K562 (cell line): ENCODE results near the gene MET. TPM values are rescaled to one million over a fixed set of nuclear protein-coding genes. Genes with fewer than 3 reads are reported as not detected.

Source experiments
- ARID2 ChIP-seq: fragments of 450-650 bp; IDR thresholded peaks from 2 replicates; pipeline ENCODE4 v1.6.1; 2017; ENCODE audit warnings: antibody characterized with exemption, mild to moderate bottlenecking
- CHD4 ChIP-seq: fragments of 200-600 bp; sonication (generic); IDR thresholded peaks from 3 replicates; pipeline ENCODE4 v1.6.1; 2012; ENCODE audit warnings: low read depth, mild to moderate bottlenecking, mixed read lengths, low read length, inconsistent platforms; ENCODE audit not compliant: insufficient read depth, insufficient replicate concordance, poor library complexity, severe bottlenecking
- COPS2 ChIP-seq: fragments of 450-650 bp; conservative IDR thresholded peaks from 2 replicates; pipeline ENCODE4 v1.6.1; 2016; ENCODE audit warnings: mild to moderate bottlenecking, moderate library complexity
- CTBP1 ChIP-seq: fragments of 450-650 bp; IDR thresholded peaks from 2 replicates; pipeline ENCODE4 v1.6.1; 2016; ENCODE audit warnings: borderline replicate concordance
- JUN ChIP-seq, 2 experiments: sonication (generic) in 1 of 2; formaldehyde crosslinking in 1 of 2; IDR thresholded peaks; 2 replicates each; pipeline versions ENCODE4 v1.6.1 to v1.8.0; 2012 to 2022; ENCODE audit warnings: borderline replicate concordance in 2 of 2, mild to moderate bottlenecking in 2 of 2, improper control_type of control experiment in 1 of 2, low read depth in 1 of 2, low read length in 1 of 2, missing genetic modification reagents in 1 of 2
- MIER1 ChIP-seq: fragments of 450-650 bp; IDR thresholded peaks from 2 replicates; pipeline ENCODE4 v1.6.1; 2016; ENCODE audit warnings: antibody characterized with exemption, mild to moderate bottlenecking, low read depth
- NFATC3 ChIP-seq: fragments of 450-650 bp; IDR thresholded peaks from 2 replicates; pipeline ENCODE4 v1.6.1; 2017; ENCODE audit warnings: mild to moderate bottlenecking
- RBM14 ChIP-seq: fragments of 200-400 bp; formaldehyde crosslinking; IDR thresholded peaks from 2 replicates; pipeline ENCODE4 v1.6.1; 2018; ENCODE audit warnings: low read depth, mild to moderate bottlenecking, low read length, moderate library complexity, borderline replicate concordance; ENCODE audit not compliant: insufficient read depth
- SAFB2 ChIP-seq: fragments of 200-400 bp; formaldehyde crosslinking; IDR thresholded peaks from 2 replicates; pipeline ENCODE4 v1.6.1; 2018; ENCODE audit warnings: borderline replicate concordance, low read length, low read depth, moderate library complexity; ENCODE audit not compliant: severe bottlenecking
- SRSF3 ChIP-seq: fragments of 200-400 bp; formaldehyde crosslinking; IDR thresholded peaks from 2 replicates; pipeline ENCODE4 v1.6.1; 2016; ENCODE audit warnings: mild to moderate bottlenecking, low read length, moderate library complexity; ENCODE audit not compliant: insufficient read depth
- TOE1 ChIP-seq, 2 experiments: fragments of 450-650 bp in 1 of 2; sonication (generic) in 1 of 2; formaldehyde crosslinking in 1 of 2; IDR thresholded peaks; 2 replicates each; pipeline versions ENCODE4 v1.7.1 to v1.8.0; 2016 to 2022; ENCODE audit warnings: borderline replicate concordance in 2 of 2, mild to moderate bottlenecking in 2 of 2, antibody characterized with exemption in 1 of 2, inconsistent platforms in 1 of 2, low read depth in 1 of 2, missing genetic modification reagents in 1 of 2, moderate library complexity in 1 of 2
- YY1 ChIP-seq, 3 experiments: IDR thresholded peaks; 2 replicates each; pipeline ENCODE4 v1.6.1; 2011; ENCODE audit warnings: low read length in 2 of 3, mild to moderate bottlenecking in 2 of 3, moderate library complexity in 2 of 3, borderline replicate concordance in 1 of 3, control low read depth in 1 of 3, low read depth in 1 of 3; ENCODE audit not compliant: insufficient read depth in 3 of 3, insufficient replicate concordance in 2 of 3, control insufficient read depth in 1 of 3, insufficient read length in 1 of 3; ENCODE audit errors: extremely low read depth in 1 of 3
- ZBTB2 ChIP-seq: fragments of 450-650 bp; IDR thresholded peaks from 2 replicates; pipeline ENCODE4 v1.6.1; 2016; ENCODE audit warnings: antibody characterized with exemption
- ZNF639 ChIP-seq, 2 experiments: fragments of 200-800 bp in 1 of 2; sonication (Bioruptor generic) in 1 of 2; sonication (generic) in 1 of 2; formaldehyde crosslinking in 1 of 2; IDR thresholded peaks in 1 of 2; conservative IDR thresholded peaks in 1 of 2; 2 replicates each; pipeline versions ENCODE4 v1.5.0 to v1.6.1; 2016 to 2020; ENCODE audit warnings: missing compliant biosample characterization in 1 of 2, missing genetic modification characterization in 1 of 2, missing genetic modification reagents in 1 of 2
- ZNF79 ChIP-seq: fragments of 250-450 bp; sonication (Bioruptor Pico); IDR thresholded peaks from 2 replicates; pipeline ENCODE4 v1.4.0; 2020; ENCODE audit warnings: low read depth, mild to moderate bottlenecking, moderate library complexity
- polyA plus RNA-seq, 8 experiments: library from polyadenylated mRNA; depleted of rRNA in 4 of 8; stranded (reverse) in 5 of 8; unstranded in 3 of 8; fragments of >200 nt; fragmentation: Nextera tagmentation in 2 of 8; fragmentation: Illumina TruSeq in 1 of 8; extraction: Ambion mirVana in 2 of 8; extraction: Trizol in 1 of 8; gene quantifications; 2 replicates each; pipeline versions ENCODE4 v1.2.1 to v1.2.3, GENCODE V29; 2011 to 2014; ENCODE audit warnings: inconsistent platforms in 1 of 8, missing spikeins in 1 of 8
- total RNA-seq, 7 experiments: library from RNA; depleted of rRNA in 6 of 7; stranded (reverse); fragments of >200 nt in 6 of 7; fragmentation: Illumina TruSeq in 2 of 7; extraction: Trizol in 2 of 7; gene quantifications; 2 replicates each; pipeline versions ENCODE4 v1.2.1 to v1.2.3, GENCODE V29; 2011 to 2021; ENCODE audit warnings: low replicate concordance in 1 of 7
- TF ChIP-seq, protein P1 (sequence below): fragments of 250-450 bp; sonication (Bioruptor Pico); IDR thresholded peaks from 2 replicates; pipeline ENCODE4 v1.8.0; 2022; ENCODE audit warnings: moderate library complexity, mild to moderate bottlenecking, inconsistent platforms
- TF ChIP-seq, protein P2 (sequence below): sonication (generic); formaldehyde crosslinking; IDR thresholded peaks from 2 replicates; pipeline ENCODE4 v1.4.0; 2020; ENCODE audit warnings: mild to moderate bottlenecking, missing genetic modification reagents

Gene MET
- total and polyA plus RNA-seq, 9 of the 15 experiments (the other 6 are each of a cell fraction or from before 2014, with no cell fraction given) = 0.84 to 2.4 (median 1.1) TPM

- TF ChIP-seq, protein P1, sequence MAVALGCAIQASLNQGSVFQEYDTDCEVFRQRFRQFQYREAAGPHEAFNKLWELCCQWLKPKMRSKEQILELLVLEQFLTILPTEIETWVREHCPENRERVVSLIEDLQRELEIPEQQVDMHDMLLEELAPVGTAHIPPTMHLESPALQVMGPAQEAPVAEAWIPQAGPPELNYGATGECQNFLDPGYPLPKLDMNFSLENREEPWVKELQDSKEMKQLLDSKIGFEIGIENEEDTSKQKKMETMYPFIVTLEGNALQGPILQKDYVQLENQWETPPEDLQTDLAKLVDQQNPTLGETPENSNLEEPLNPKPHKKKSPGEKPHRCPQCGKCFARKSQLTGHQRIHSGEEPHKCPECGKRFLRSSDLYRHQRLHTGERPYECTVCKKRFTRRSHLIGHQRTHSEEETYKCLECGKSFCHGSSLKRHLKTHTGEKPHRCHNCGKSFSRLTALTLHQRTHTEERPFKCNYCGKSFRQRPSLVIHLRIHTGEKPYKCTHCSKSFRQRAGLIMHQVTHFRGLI = no peak
- TF ChIP-seq ZBTB2 (no peak), CHD4 (no peak), YY1 (IDR thresholded peaks at IDR 0.05; ENCODE audit: borderline replicate concordance in 1 of 3, control insufficient read depth in 1 of 3, extremely low read depth in 1 of 3, insufficient read depth in 3 of 3, insufficient read length in 1 of 3, insufficient replicate concordance in 2 of 3, low read depth in 1 of 3, low read length in 2 of 3) (no peak), SAFB2 (no peak), SRSF3 (no peak), ZNF79 (CRISPR knock-in tag) (no peak), ARID2 (peak; percentile 15; the same call in 1 of the 2 replicates), COPS2 (no peak), RBM14 (no peak), JUN (IDR thresholded peaks at IDR 0.05; ENCODE audit: borderline replicate concordance, low read depth, low read length) (no peak), JUN (CRISPR knock-in tag; IDR thresholded peaks at IDR 0.05; ENCODE audit: borderline replicate concordance) (no peak), CTBP1 (0 out of 2 replicates have a peak, but pooled peaks have one; percentile 9), TOE1 (IDR thresholded peaks at IDR 0.05; ENCODE audit: borderline replicate concordance) (no peak), TOE1 (CRISPR knock-in tag; IDR thresholded peaks at IDR 0.05; ENCODE audit: borderline replicate concordance, low read depth) (no peak), NFATC3 (no peak), MIER1 (no peak), ZNF639 (CRISPR knock-in tag; conservative IDR thresholded peaks at IDR 0.05 in 1 of 2, IDR thresholded peaks at IDR 0.05 in 1 of 2) (no peak)
- TF ChIP-seq, protein P2, sequence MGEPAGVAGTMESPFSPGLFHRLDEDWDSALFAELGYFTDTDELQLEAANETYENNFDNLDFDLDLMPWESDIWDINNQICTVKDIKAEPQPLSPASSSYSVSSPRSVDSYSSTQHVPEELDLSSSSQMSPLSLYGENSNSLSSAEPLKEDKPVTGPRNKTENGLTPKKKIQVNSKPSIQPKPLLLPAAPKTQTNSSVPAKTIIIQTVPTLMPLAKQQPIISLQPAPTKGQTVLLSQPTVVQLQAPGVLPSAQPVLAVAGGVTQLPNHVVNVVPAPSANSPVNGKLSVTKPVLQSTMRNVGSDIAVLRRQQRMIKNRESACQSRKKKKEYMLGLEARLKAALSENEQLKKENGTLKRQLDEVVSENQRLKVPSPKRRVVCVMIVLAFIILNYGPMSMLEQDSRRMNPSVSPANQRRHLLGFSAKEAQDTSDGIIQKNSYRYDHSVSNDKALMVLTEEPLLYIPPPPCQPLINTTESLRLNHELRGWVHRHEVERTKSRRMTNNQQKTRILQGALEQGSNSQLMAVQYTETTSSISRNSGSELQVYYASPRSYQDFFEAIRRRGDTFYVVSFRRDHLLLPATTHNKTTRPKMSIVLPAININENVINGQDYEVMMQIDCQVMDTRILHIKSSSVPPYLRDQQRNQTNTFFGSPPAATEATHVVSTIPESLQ = no peak
Measured at GRCh38 chr7:116671681-116672595, at the start of gene MET (continued).
